Spleen (tissue), 11 donors: ENCODE results near the gene TIMD4. TPM values are rescaled to one million over a fixed set of nuclear protein-coding genes. Genes with fewer than 3 reads are reported as not detected.

Experiments used
- DNase-seq: peaks from one replicate; pipeline ENCODE4 v3.0.0-alpha.2; 2020
- H3K27ac ChIP-seq, 8 donors: fragments of 200-600 bp; sonication (generic) in 7 of 8; 1 replicate in 4 of 8; 2 replicates in 4 of 8; pipeline versions ENCODE4 v1.5.0 to v1.8.0; 2016 to 2021; ENCODE audit warnings: inconsistent platforms in 4 of 8, mild to moderate bottlenecking in 4 of 8, moderate library complexity in 1 of 8
- H3K27me3 ChIP-seq, 7 donors: fragments of 200-600 bp; sonication (generic) in 6 of 7; replicated peaks in 1 of 7; 1 replicate in 4 of 7; 2 replicates in 3 of 7; pipeline versions ENCODE4 v1.5.0 to v1.8.0; 2016 to 2021; ENCODE audit warnings: inconsistent platforms in 3 of 7, mild to moderate bottlenecking in 1 of 7
- H3K36me3 ChIP-seq, 6 donors: fragments of 200-600 bp; sonication (generic) in 5 of 6; 1 replicate in 4 of 6; 2 replicates in 2 of 6; pipeline versions ENCODE4 v1.5.0 to v1.8.0; 2016 to 2021; ENCODE audit warnings: inconsistent platforms in 2 of 6
- H3K4me1 ChIP-seq, 6 donors: fragments of 200-600 bp; sonication (generic) in 5 of 6; 1 replicate in 3 of 6; 2 replicates in 3 of 6; pipeline versions ENCODE4 v1.5.0 to v1.8.0; 2016 to 2021; ENCODE audit warnings: inconsistent platforms in 3 of 6
- H3K4me3 ChIP-seq, 8 donors: fragments of 200-600 bp; sonication (generic) in 7 of 8; 1 replicate in 4 of 8; 2 replicates in 4 of 8; pipeline versions ENCODE4 v1.5.0 to v1.8.0; 2016 to 2021; ENCODE audit warnings: inconsistent platforms in 4 of 8, mild to moderate bottlenecking in 4 of 8, moderate library complexity in 2 of 8
- H3K9me3 ChIP-seq, 8 donors: fragments of 200-600 bp; sonication (generic) in 7 of 8; 1 replicate in 4 of 8; 2 replicates in 4 of 8; pipeline versions ENCODE4 v1.5.0 to v1.8.0; 2016 to 2021; ENCODE audit warnings: inconsistent platforms in 4 of 8
- POLR2A ChIP-seq, 3 donors: fragments of 450-650 bp; IDR thresholded peaks; one replicate each; pipeline ENCODE4 v1.5.1; 2017; ENCODE audit warnings: antibody characterized with exemption in 3 of 3, mild to moderate bottlenecking in 1 of 3
- POLR2AphosphoS5 ChIP-seq, 3 donors: sonication (generic); formaldehyde crosslinking; IDR thresholded peaks; one replicate each; pipeline ENCODE4 v1.5.1; 2017; ENCODE audit warnings: antibody characterized with exemption in 3 of 3
- WGBS, 5 donors: extraction: QIAGEN DNeasy Blood & Tissue Kit in 3 of 5; methylation state at CpG; one replicate each; pipeline versions ENCODE4 v1.1.5 to v1.1.7; 2013 to 2018; 5-methylcytosine and 5-hydroxymethylcytosine counted together
- intact Hi-C: fragments of 100-400 bp; cut with DNase I; formaldehyde crosslinking; loops from one replicate; pipeline ENCODE4 v1.15.0; 2023; ENCODE audit warnings: low total_unique reads
- polyA plus RNA-seq, 3 donors: library from polyadenylated mRNA; stranded (reverse); fragments of 200-250 nt; gene quantifications; one replicate each; pipeline ENCODE4 v1.2.1, GENCODE V29; 2013
- total RNA-seq, 7 donors: library from RNA; depleted of rRNA in 3 of 7; stranded (reverse); fragments of >200 nt in 3 of 7; fragmentation: NEBNext Ultra II Directional in 4 of 7; extraction: Animal tissue kit (Norgen Biotek cat#: 25700) in 4 of 7; gene quantifications; one replicate each; pipeline versions ENCODE4 v1.1.0 to v1.2.1, GENCODE V29; 2016 to 2021
- TF ChIP-seq, protein P1 (sequence below), 11 experiments: fragments of 200-600 bp in 7 of 11; fragments of 450-650 bp in 4 of 11; sonication (generic) in 4 of 11; IDR thresholded peaks in 8 of 11; conservative IDR thresholded peaks in 3 of 11; 1 replicate in 7 of 11; 2 replicates in 4 of 11; pipeline versions ENCODE4 v1.4.0 to v1.8.0; 2016 to 2021; ENCODE audit warnings: antibody characterized with exemption in 11 of 11, inconsistent platforms in 4 of 11, mild to moderate bottlenecking in 1 of 11
- donor health status: healthy with polysubstance abuse.
- donor health status: DM: no; HTN: no; CAD: no; lungs with moderate emphysema.
- donor health status: DM: no; HTN: no; CAD: no.
- donor health status: Bipolar disorder and iron deficiency.
- donor health status: healthy.
- donor health status: DM: no; HTN: no; CAD: no.
- donor health status: DM: yes; HTN: yes; CAD: no.

The TIMD4 gene
- total and polyA plus RNA-seq, 10 donors: 2.2 to 18.2 (median 10.0) TPM

DNA sequence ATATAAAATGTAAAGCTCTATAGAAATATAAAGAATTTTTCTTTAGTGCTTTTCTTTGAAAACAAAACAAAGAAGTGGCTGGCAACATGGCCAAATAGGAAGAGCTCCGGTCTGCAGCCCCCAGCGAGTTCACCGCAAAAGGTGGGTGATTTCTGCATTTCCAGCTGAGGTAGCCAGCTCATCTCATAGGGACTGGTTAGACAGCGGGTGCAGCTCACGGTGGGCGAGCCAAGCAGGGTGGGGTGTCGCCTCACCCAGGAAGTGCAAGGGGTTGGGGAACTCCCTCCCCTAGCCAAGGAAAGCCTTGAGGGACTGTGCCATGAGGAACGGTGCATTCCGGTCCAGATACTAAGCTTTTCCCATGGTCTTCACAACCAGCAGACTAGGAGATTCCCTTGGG lies 21.0 kb upstream of the TIMD4 start:
- H3K4me3 ChIP-seq: no peak overlapping the region
- DNase-seq: no peak
- intact Hi-C loops: no loop called here
- H3K36me3 ChIP-seq: no peaks in the 10 kb centered on the region
- H3K27ac ChIP-seq: no peak overlapping the region
- TF ChIP-seq, protein P1, sequence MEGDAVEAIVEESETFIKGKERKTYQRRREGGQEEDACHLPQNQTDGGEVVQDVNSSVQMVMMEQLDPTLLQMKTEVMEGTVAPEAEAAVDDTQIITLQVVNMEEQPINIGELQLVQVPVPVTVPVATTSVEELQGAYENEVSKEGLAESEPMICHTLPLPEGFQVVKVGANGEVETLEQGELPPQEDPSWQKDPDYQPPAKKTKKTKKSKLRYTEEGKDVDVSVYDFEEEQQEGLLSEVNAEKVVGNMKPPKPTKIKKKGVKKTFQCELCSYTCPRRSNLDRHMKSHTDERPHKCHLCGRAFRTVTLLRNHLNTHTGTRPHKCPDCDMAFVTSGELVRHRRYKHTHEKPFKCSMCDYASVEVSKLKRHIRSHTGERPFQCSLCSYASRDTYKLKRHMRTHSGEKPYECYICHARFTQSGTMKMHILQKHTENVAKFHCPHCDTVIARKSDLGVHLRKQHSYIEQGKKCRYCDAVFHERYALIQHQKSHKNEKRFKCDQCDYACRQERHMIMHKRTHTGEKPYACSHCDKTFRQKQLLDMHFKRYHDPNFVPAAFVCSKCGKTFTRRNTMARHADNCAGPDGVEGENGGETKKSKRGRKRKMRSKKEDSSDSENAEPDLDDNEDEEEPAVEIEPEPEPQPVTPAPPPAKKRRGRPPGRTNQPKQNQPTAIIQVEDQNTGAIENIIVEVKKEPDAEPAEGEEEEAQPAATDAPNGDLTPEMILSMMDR (IDR thresholded peaks at IDR 0.05 in 8 of 11, conservative IDR thresholded peaks at IDR 0.05 in 3 of 11): no peak
- TF ChIP-seq POLR2AphosphoS5 (IDR thresholded peaks at IDR 0.05): no peak
- TF ChIP-seq POLR2A (IDR thresholded peaks at IDR 0.05): no peak
- peaks cover 0 to 12% (median 0%) of the 10 kb centered on the region in 6 donors for H3K4me1 ChIP-seq
- no peaks in the 10 kb centered on the region for H3K9me3 ChIP-seq
- H3K27me3 ChIP-seq: peaks cover 0 to 12% (median 0%) of the 10 kb centered on the region in 7 donors
- WGBS, 5 donors: 72 to 90% (median 83%) methylated on average over 8 to 9 of the region's 9 CpGs

DNA sequence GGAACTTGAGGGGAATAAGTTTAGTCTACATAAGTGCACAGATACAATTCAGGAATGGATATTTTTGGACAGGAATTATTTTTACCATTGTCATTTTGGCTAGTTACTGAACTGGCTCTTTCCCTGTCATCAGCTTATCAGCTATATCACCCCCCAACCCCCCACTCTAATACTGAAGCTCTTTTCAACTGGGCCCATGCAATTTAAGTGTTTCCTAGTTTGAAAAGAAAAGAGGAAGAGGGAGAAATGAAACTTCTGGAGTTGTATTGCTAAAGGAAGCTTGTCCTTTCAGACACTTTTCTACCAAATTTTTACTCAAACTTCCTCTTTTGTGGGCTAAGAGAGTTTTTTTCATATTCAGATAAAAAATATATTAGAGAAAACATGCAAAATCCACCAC lies 18.5 kb upstream of the TIMD4 start:
- Histone ChIP-seq H3K36me3 (no peaks in the 10 kb centered on the region), H3K27me3 (peaks cover 0 to 12% (median 0%) of the 10 kb centered on the region in 7 donors), H3K27ac (no peak overlapping the region), H3K4me1 (peaks cover 0 to 12% (median 0%) of the 10 kb centered on the region in 6 donors), H3K9me3 (no peaks in the 10 kb centered on the region), H3K4me3 (no peak overlapping the region)
- TF ChIP-seq POLR2A (IDR thresholded peaks at IDR 0.05): no peak
- no peak for TF ChIP-seq POLR2AphosphoS5 (IDR thresholded peaks at IDR 0.05)
- TF ChIP-seq, protein P1 (IDR thresholded peaks at IDR 0.05 in 8 of 11, conservative IDR thresholded peaks at IDR 0.05 in 3 of 11): no peak
- intact Hi-C loops: no loop called here
- no peak for DNase-seq

DNA sequence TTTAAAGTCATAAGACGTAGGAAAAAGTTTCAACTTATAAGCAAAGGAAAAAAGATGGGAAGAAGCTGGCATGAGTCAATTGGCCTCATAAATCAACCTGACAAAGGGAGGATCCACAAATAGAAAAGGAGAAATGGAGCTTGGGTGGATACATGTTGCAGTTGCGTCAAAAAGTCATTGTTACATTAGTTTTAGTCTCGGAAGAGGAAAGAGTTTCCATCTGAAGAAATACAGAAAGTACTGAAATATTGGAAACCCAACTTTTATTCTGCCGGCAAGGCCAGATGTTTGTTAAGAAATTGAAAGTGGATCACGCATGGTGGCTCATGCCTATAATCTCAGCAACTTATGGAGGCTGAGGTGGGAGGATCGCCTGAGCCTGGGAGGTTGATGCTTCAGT lies 11.3 kb upstream of the TIMD4 start:
- no peaks in the 10 kb centered on the region for H3K9me3 ChIP-seq
- H3K27ac ChIP-seq: no peak overlapping the region
- intact Hi-C loops: no loop called here
- H3K4me1 ChIP-seq: no peaks in the 10 kb centered on the region
- H3K36me3 ChIP-seq: no peaks in the 10 kb centered on the region
- no peaks in the 10 kb centered on the region for H3K27me3 ChIP-seq
- 75 to 86% (median 79%) methylated on average over 6 of the region's 6 CpGs for WGBS, 5 donors
- no peak overlapping the region for H3K4me3 ChIP-seq
- DNase-seq: no peak
- no peak for TF ChIP-seq POLR2A (IDR thresholded peaks at IDR 0.05)
- no peak for TF ChIP-seq POLR2AphosphoS5 (IDR thresholded peaks at IDR 0.05)
- TF ChIP-seq, protein P1 (IDR thresholded peaks at IDR 0.05 in 8 of 11, conservative IDR thresholded peaks at IDR 0.05 in 3 of 11): no peak

DNA sequence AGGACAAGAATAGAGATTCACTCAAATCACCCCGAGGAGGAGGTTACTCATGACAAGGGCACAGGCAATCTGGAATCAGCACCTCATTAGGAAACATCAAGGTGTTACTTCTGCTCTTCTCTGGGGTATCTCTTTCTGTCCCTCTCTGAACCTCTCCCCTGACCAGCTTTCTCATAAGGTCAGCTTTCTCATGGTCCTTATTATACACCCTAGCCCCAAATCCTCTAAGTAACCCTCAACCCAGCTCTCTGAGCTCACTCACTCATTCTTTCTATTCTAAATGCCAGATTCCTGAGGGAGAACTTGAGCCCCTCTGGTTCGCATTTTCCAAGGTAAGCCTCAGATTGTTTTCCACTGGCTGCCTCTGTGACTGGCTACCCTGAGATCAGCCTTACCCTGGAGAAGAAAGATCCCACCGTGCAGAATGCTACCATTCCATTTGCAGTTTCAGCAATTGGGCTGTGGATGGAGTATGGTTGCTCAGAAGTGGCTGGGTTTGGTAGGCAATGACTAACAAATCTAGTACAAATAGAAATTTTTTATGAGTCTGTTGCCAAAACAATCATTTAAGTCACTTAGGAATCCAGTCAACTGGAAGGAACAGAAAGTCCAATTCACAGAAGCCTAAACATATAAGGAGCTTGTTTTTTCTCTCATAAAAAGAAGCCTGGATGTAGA lies 9.0 kb upstream of the TIMD4 start:
- 79 to 93% (median 86%) methylated on average over 3 of the region's 3 CpGs for WGBS, 5 donors
- no peak for DNase-seq
- no peak overlapping the region for H3K4me3 ChIP-seq

More for the DNA sequence above, 9.0 kb upstream of the TIMD4 start:
- no peaks in the 10 kb centered on the region for H3K4me1 ChIP-seq
- no peaks in the 10 kb centered on the region for H3K27me3 ChIP-seq
- H3K9me3 ChIP-seq: no peaks in the 10 kb centered on the region
- no peaks in the 10 kb centered on the region for H3K36me3 ChIP-seq
- intact Hi-C loops: no loop called here
- no peak overlapping the region for H3K27ac ChIP-seq
- TF ChIP-seq POLR2A (IDR thresholded peaks at IDR 0.05): no peak
- TF ChIP-seq, protein P1 (IDR thresholded peaks at IDR 0.05 in 8 of 11, conservative IDR thresholded peaks at IDR 0.05 in 3 of 11): no peak
- no peak for TF ChIP-seq POLR2AphosphoS5 (IDR thresholded peaks at IDR 0.05)
